B cell (primary cell): ENCODE measurements around the gene CYP17A1. TPM values are rescaled to one million over a fixed set of nuclear protein-coding genes. Genes with fewer than 3 reads are reported as not detected.
"Not testable (repeated sequence)": the region's sequence is repeated elsewhere in the genome, so short reads cannot be mapped to it uniquely, and the experiment has no call there.

ENCODE experiments used
- ATAC-seq: fragments of 200-7000 bp; cut with Tn5 transposase; one replicate; pipeline ENCODE4 v1.10.0; 2021; ENCODE audit warnings: low read depth, mild to moderate bottlenecking, moderate number of reproducible peaks, moderate library complexity
- CTCF ChIA-PET: fragments of 350-600 bp; sonication (Branson Sonifier 250); formaldehyde crosslinking; loops from one replicate; lab custom pipeline; 2021; ENCODE audit warnings: antibody characterized with exemption, inconsistent platforms; lab: Charles Lee
- POLR2A ChIA-PET: fragments of 350-600 bp; sonication (Branson Sonifier 250); formaldehyde crosslinking; loops from one replicate; lab custom pipeline; 2021; ENCODE audit warnings: antibody characterized with exemption; lab: Charles Lee
- DNase-seq: peaks from one replicate; pipeline ENCODE4 v3.0.0; 2013
- H2AFZ ChIP-seq: 2 replicates; pipeline ENCODE4 v1.6.1; 2012; ENCODE audit warnings: mild to moderate bottlenecking, low read depth, low read length; ENCODE audit not compliant: insufficient read depth, poor library complexity, severe bottlenecking
- H3K27ac ChIP-seq, 2 donors: 1 replicate in 1 of 2; 2 replicates in 1 of 2; pipeline ENCODE4 v1.5.1; 2012 to 2013; ENCODE audit warnings: low read length in 2 of 2, mild to moderate bottlenecking in 2 of 2, moderate library complexity in 1 of 2
- H3K27me3 ChIP-seq, 4 experiments: fragments of 200-600 bp in 1 of 4; sonication (generic) in 1 of 4; replicated peaks in 1 of 4; 1 replicate in 2 of 4; 2 replicates in 2 of 4; pipeline versions ENCODE4 v1.6.1 to v1.7.0; 2013 to 2016; ENCODE audit warnings: low read length in 3 of 4, mild to moderate bottlenecking in 2 of 4, mixed read lengths in 1 of 4, moderate library complexity in 1 of 4; ENCODE audit not compliant: insufficient read depth in 4 of 4, control insufficient read depth in 3 of 4; ENCODE audit errors: control extremely low read depth in 1 of 4
- H3K36me3 ChIP-seq, 2 experiments: replicated peaks in 1 of 2; 1 replicate in 1 of 2; 2 replicates in 1 of 2; pipeline versions ENCODE4 v1.6.1 to v1.7.1; 2013; ENCODE audit warnings: low read length in 1 of 2; ENCODE audit not compliant: insufficient read depth in 2 of 2, control insufficient read depth in 1 of 2; ENCODE audit errors: control extremely low read depth in 1 of 2, extremely low read depth in 1 of 2
- H3K4me1 ChIP-seq, 2 donors: fragments of 200-600 bp in 1 of 2; sonication (generic) in 1 of 2; 1 replicate in 1 of 2; 2 replicates in 1 of 2; pipeline versions ENCODE4 v1.5.1 to v1.6.1; 2013 to 2017; ENCODE audit warnings: low read length in 2 of 2; ENCODE audit not compliant: control insufficient read depth in 2 of 2, insufficient read depth in 2 of 2
- H3K4me2 ChIP-seq: replicated peaks from 2 replicates; pipeline ENCODE3; 2012; ENCODE audit warnings: mild to moderate bottlenecking, low read depth, low read length; ENCODE audit not compliant: poor library complexity, severe bottlenecking
- H3K4me3 ChIP-seq, 5 experiments: fragments of 200-600 bp in 1 of 5; sonication (generic) in 1 of 5; 1 replicate in 3 of 5; 2 replicates in 2 of 5; pipeline versions ENCODE4 v1.5.1 to v1.7.0; 2011 to 2016; ENCODE audit warnings: low read length in 4 of 5, mild to moderate bottlenecking in 4 of 5, low read depth in 2 of 5, control low read depth in 1 of 5, moderate library complexity in 1 of 5; ENCODE audit not compliant: insufficient read depth in 1 of 5; ENCODE audit errors: control extremely low read depth in 1 of 5, extremely low read depth in 1 of 5
- H3K79me2 ChIP-seq: fragments of 200-600 bp; sonication (generic); one replicate; pipeline ENCODE4 v1.6.0; 2016; ENCODE audit warnings: low read length; ENCODE audit not compliant: control insufficient read depth, insufficient read depth
- H3K9ac ChIP-seq: fragments of 200-600 bp; sonication (generic); 2 replicates; pipeline ENCODE4 v1.6.1; 2017; ENCODE audit warnings: mild to moderate bottlenecking, low read length, moderate library complexity
- H3K9me3 ChIP-seq, 3 donors: one replicate each; pipeline versions ENCODE4 v1.6.1 to v1.7.1; 2013; ENCODE audit warnings: low read length in 2 of 3; ENCODE audit not compliant: control insufficient read depth in 2 of 3, insufficient read depth in 1 of 3; ENCODE audit errors: control extremely low read depth in 1 of 3
- H4K20me1 ChIP-seq: 2 replicates; pipeline ENCODE4 v1.6.0; 2012; ENCODE audit warnings: mild to moderate bottlenecking, low read length; ENCODE audit not compliant: insufficient read depth, control insufficient read depth, poor library complexity, severe bottlenecking
- H3K27ac Mint-ChIP-seq: one replicate; pipeline ENCODE4 v1.8.0; 2021; ENCODE audit warnings: mixed read lengths
- H3K27me3 Mint-ChIP-seq: one replicate; pipeline ENCODE4 v1.8.0; 2021; ENCODE audit warnings: mixed read lengths
- H3K4me1 Mint-ChIP-seq: one replicate; pipeline ENCODE4 v1.8.0; 2021; ENCODE audit warnings: mixed read lengths
- H3K4me3 Mint-ChIP-seq: one replicate; pipeline ENCODE4 v1.8.0; 2021; ENCODE audit warnings: mixed read lengths
- H3K9me3 Mint-ChIP-seq: one replicate; pipeline ENCODE4 v1.8.0; 2022; ENCODE audit warnings: mixed read lengths; ENCODE audit not compliant: insufficient read depth
- EZH2 ChIP-seq: IDR thresholded peaks from 2 replicates; pipeline ENCODE4 v1.6.1; 2012; ENCODE audit warnings: borderline replicate concordance, low read depth, mild to moderate bottlenecking, moderate library complexity, low read length; ENCODE audit not compliant: insufficient read depth, poor library complexity, severe bottlenecking
- WGBS: methylation state at CpG from one replicate; pipeline ENCODE4 v1.1.5; 2013; ENCODE audit warnings: missing lambda C conversion rate; ENCODE audit not compliant: insufficient coverage; 5-methylcytosine and 5-hydroxymethylcytosine counted together
- intact Hi-C: fragments of 100-400 bp; cut with micrococcal nuclease; formaldehyde crosslinking; loops from one replicate; pipeline ENCODE4 v1.10.0; 2022
- polyA plus RNA-seq: library from polyadenylated mRNA; depleted of rRNA; stranded (reverse); fragments of >200 nt; gene quantifications from 2 replicates; pipeline ENCODE4 v1.2.3, GENCODE V29; 2012
- total RNA-seq, 2 donors: library from RNA; stranded (reverse); fragments of 120-200 nt in 1 of 2; gene quantifications; 1 replicate in 1 of 2; 2 replicates in 1 of 2; pipeline versions ENCODE4 v1.2.3 to v1.2.4, GENCODE V29; 2013 to 2022
- TF ChIP-seq, protein P1 (sequence below): fragments of 200-600 bp; IDR thresholded peaks from one replicate; pipeline ENCODE4 v1.8.0; 2022; ENCODE audit warnings: antibody characterized with exemption, mild to moderate bottlenecking

CYP17A1 gene
- total and polyA plus RNA-seq, 2 donors (not counting 1 experiment from before 2014, with no cell fraction given): not detected

DNA sequence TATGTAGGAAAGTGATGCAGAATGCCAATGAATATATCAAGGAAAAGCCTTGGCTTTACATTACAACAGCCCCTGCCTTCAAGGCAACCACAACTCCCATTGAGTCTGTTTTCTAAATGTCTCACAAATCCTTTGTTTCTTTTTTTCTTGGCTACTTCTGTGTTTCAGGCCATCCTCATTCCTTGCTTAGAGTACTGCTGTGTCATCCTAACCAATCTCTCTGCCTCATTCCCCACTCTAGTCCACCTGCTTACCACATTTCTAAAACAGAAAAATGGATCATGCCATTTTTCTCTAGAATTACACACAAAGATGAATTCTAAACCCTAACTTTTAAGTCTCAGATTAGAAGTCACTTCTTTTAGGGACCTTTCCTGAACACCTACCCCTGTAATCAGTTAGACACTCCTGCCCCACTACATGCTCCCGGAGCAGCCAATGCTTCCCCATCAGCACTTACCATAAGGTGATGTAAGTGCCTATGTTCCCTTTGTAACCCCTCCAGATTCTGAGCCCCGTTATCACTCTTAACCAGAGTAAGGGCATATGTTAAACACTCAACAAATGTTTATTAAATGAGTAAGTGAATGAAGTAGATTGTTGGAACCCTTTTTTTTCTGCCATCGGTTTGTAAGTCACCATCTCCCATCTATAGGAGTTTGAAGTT is 19.7 kb upstream of the CYP17A1 start:
- DNase-seq: no peak
- no peaks in the 10 kb centered on the region for H3K27me3 Mint-ChIP-seq
- peaks cover 6% of the 10 kb centered on the region for H3K79me2 ChIP-seq
- H2AFZ ChIP-seq: no peak overlapping the region
- no peak overlapping the region for H3K9ac ChIP-seq
- no peak overlapping the region for H3K4me3 ChIP-seq
- H3K4me1 Mint-ChIP-seq: peaks cover 12% of the 10 kb centered on the region
- ChIA-PET POLR2A (no interaction called here), CTCF (interaction anchor here (0.8 kb wide), 1 partner anchor 22 kb away, joined by 3 read pairs; no protein-coding TSS in a partner anchor)
- H3K36me3 ChIP-seq: peaks cover 0 to 8% of the 10 kb centered on the region in 2 experiments
- no peak overlapping the region for H3K27ac Mint-ChIP-seq
- no peak overlapping the region for H3K4me2 ChIP-seq
- H3K4me3 Mint-ChIP-seq: no peak overlapping the region
- ATAC-seq: no peak
- H3K9me3 Mint-ChIP-seq: no peaks in the 10 kb centered on the region
- H3K27ac ChIP-seq: no peak overlapping the region
- H4K20me1 ChIP-seq: no peaks in the 10 kb centered on the region
- intact Hi-C loops: no loop called here
- TF ChIP-seq, protein P1, sequence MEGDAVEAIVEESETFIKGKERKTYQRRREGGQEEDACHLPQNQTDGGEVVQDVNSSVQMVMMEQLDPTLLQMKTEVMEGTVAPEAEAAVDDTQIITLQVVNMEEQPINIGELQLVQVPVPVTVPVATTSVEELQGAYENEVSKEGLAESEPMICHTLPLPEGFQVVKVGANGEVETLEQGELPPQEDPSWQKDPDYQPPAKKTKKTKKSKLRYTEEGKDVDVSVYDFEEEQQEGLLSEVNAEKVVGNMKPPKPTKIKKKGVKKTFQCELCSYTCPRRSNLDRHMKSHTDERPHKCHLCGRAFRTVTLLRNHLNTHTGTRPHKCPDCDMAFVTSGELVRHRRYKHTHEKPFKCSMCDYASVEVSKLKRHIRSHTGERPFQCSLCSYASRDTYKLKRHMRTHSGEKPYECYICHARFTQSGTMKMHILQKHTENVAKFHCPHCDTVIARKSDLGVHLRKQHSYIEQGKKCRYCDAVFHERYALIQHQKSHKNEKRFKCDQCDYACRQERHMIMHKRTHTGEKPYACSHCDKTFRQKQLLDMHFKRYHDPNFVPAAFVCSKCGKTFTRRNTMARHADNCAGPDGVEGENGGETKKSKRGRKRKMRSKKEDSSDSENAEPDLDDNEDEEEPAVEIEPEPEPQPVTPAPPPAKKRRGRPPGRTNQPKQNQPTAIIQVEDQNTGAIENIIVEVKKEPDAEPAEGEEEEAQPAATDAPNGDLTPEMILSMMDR: no peak
- no peak for TF ChIP-seq EZH2
- H3K27me3 ChIP-seq: no peaks in the 10 kb centered on the region
- H3K9me3 ChIP-seq: no peaks in the 10 kb centered on the region
- H3K4me1 ChIP-seq: peaks cover 0 to 8% of the 10 kb centered on the region in 2 donors
- no CpG with 5 or more reads among the region's 3 CpGs for WGBS

DNA sequence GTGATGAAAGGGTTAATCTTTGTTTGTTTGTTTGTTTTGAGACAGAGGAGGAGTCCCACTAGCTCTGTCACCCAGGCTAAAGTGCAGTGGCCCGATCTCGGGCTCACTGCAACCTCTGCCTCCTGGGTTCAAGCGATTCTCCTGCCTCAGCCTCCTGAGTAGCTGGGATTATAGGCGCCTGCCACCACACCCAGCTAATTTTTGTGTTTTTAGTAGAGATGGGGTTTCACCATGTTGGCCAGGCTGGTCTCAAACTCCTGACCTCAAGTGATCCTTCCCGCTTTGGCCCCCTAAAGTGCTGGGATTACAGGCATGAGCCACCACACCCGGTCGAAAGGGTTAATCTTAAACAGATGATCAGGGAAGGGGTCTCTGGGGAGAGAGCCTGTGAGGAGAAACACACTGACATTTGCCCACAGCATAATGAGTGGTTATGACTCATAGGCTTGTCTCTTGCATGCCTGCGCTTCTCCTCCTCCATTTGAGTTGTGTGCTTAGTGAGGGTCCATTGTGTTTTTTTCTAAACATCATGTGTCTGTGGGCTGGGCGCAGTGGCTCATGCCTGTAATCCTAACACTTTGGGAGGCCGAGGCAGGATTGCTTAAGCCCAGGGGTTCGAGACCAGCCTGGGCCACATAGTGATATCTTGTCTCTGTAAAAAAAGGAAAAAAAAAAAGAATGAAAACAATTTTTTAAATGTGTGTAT is 18.7 kb upstream of the CYP17A1 start:
- not testable (repeated sequence) for H3K9me3 Mint-ChIP-seq, H3K4me3 Mint-ChIP-seq

DNA sequence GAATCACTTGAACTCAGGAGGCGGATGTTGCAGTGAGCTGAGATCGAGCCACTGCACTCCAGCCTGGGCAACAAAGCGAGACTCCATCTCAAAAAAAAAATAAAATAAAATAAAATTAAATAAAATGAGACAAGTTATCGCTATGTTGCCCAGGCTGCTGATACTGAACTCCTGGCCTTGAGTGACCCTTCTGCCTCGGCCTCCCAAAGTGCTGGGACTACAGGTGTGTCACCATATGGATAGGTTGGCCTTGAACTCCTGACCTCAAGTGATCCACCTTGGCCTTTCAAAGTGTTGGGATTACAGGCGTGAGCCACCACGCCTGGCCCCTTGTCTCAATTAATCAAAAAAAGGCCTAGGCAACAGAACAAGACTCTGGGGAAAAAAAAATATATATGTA is 16.0 kb upstream of the CYP17A1 start:
- DNase-seq, H3K9me3 ChIP-seq, H3K9ac ChIP-seq, H3K4me3 ChIP-seq, H3K27ac ChIP-seq, H3K36me3 ChIP-seq, H3K4me1 ChIP-seq, H3K79me2 ChIP-seq, intact Hi-C loops, ATAC-seq, H3K4me2 ChIP-seq, H2AFZ ChIP-seq, H3K27ac Mint-ChIP-seq, H3K4me3 Mint-ChIP-seq, H3K27me3 Mint-ChIP-seq, H3K9me3 Mint-ChIP-seq, POLR2A ChIA-PET, H4K20me1 ChIP-seq, H3K27me3 ChIP-seq: not testable (repeated sequence)
- CTCF ChIA-PET: interaction anchor here (0.7 kb wide), 1 partner anchor 704 kb away, joined by 3 read pairs; no protein-coding TSS in a partner anchor
- 100% methylated on average over 2 of the region's 7 CpGs for WGBS
- H3K4me1 Mint-ChIP-seq: peaks cover 12% of the 10 kb centered on the region

More for the DNA sequence above, 18.7 kb upstream of the CYP17A1 start:
- H3K36me3 ChIP-seq, H3K27me3 Mint-ChIP-seq, intact Hi-C loops, H3K4me3 ChIP-seq, H3K9ac ChIP-seq, ATAC-seq, H3K4me1 ChIP-seq, POLR2A ChIA-PET, H3K79me2 ChIP-seq, H3K9me3 ChIP-seq, H3K27me3 ChIP-seq, DNase-seq, H2AFZ ChIP-seq, H3K27ac Mint-ChIP-seq, H3K4me2 ChIP-seq, H4K20me1 ChIP-seq, H3K27ac ChIP-seq: not testable (repeated sequence)
- CTCF ChIA-PET: interaction anchor here (0.8 kb wide), 1 partner anchor 21 kb away, joined by 3 read pairs; no protein-coding TSS in a partner anchor
- H3K4me1 Mint-ChIP-seq: peaks cover 12% of the 10 kb centered on the region
- WGBS: 90% methylated on average over 6 of the region's 11 CpGs
